Forelimb muscle (tissue), 1 donor: Measurements from ENCODE around the gene CTR9. TPM values are rescaled to one million over a fixed set of nuclear protein-coding genes. Genes with fewer than 3 reads are reported as not detected.

Experiments
- DNase-seq: peaks from one replicate; pipeline ENCODE4 v3.0.0-alpha.2; 2013; ENCODE audit warnings: low read depth
- polyA plus RNA-seq: library from polyadenylated mRNA; unstranded; fragments of 120-200 nt; gene quantifications from one replicate; pipeline ENCODE4 v1.2.1, GENCODE V29; 2013; ENCODE audit not compliant: insufficient read length

The CTR9 gene
- polyA plus RNA-seq, 1 donor, result 28.7 TPM

- DNase-seq, result no peak
These were observed 8.4 kb upstream of the CTR9 start for GRCh38 chr11:10742460-10743208.

DNA sequence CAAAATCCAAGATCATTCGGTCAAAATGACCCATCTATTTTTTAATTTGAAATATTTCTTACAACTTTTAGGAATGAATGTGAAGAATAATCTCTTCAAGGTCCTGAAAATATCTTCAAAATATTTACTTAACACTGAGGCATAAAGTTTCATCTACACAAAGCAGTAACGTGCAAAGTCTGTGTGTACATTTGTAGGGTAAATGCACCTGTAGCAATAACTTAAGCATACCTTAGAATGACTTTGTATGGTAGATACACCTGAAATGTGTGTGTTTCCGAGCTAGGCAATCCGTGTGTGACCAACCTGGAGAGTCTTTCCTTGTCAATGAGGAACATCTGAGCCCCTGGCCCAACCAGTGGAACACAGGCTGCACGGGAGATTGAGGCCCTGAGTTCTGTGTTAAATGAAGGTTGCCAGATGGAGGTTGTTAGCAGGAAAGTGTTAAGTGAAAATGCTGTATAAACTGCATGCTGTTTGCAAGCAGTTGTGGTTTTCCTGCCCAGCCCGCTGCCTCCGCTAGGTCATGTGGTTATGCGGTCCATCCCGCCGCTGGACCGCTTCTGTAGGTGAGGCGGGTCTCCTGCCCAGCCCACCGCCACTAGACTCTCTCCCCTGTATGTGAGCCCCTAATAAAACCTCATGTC is 7.6 kb upstream of the CTR9 start:
- DNase-seq, result no peak

DNA sequence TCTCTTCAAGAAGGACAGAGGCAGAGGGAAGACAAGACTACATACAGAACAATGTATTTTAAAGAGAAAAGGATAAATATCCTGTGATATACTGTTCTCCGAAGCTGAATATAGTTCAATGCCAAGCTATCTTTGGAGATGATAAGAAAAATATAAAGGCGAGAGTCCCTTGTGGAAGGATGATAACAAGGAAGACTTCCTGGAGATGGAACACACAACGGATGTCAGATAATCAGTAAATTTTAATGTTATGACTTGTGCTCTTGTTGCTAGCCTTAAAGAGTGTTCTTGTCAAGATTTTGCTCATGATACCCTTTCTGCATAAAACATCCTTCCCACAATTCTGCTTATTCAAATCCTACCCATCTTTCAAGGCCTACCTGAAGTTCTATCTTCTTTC is 6.8 kb upstream of the CTR9 start:
- no peak for DNase-seq

DNA sequence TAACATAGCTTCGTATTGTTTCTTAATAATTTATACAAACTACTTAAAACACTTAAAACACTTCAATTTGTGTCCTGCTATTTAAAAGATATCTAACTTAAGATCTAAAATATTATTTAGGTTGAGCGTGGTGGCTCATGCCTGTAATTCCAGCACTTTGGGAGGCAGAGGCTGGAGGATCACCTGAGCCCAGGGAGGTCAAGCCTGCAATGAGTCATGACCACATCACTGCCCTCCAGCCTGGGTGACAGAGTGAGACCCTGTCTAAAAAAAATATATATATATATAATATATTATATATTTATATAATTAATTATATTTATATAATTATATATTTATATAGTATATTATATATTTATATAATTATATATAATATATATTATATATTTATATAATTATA is 4.2 kb upstream of the CTR9 start:
- no peak for DNase-seq

- no peak for DNase-seq
These were observed 3.3 kb upstream of the CTR9 start for GRCh38 chr11:10747733-10748132.

DNA sequence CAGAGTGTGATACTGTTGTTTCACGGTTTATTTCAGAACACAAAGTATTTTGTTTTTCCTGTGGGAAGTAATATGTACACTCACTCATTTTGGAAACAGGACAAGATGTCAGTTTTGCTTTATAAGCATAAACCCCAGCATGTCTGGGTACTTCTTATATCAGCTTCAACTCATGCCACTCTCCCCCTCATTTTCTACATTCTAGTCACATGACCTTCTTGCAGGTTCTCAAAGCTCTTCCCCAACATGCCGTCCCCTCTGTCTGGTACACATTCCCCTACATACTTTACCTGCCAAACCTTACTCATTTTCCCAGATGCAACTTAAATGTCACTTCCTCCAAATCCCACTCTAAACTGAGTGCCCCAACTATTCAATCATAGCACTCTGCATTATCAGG is 1.6 kb upstream of the CTR9 start:
- no peak for DNase-seq

GRCh38 chr11:10751581-10751940 is 515 bp downstream of the CTR9 start:
- no peak for DNase-seq

DNA sequence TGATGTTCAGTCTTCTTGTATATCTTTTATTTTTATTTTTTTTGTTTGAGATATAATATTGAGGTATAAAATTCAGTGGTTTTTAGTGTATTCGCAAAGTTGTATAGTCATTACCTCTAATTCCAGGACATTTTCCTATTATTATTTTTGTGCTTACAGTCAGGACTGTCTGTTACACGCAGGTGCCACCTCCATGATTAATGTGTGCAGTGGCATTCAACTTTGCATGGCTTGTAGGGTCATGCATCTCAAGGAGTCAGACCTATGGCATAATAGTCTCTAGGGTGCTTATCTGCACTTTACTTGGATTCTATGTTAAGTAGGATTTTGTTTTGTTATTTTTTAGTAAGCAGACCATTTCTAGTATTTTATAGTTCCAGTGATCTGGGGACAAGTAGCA is 1.0 kb downstream of the CTR9 start:
- DNase-seq, result no peak

DNA sequence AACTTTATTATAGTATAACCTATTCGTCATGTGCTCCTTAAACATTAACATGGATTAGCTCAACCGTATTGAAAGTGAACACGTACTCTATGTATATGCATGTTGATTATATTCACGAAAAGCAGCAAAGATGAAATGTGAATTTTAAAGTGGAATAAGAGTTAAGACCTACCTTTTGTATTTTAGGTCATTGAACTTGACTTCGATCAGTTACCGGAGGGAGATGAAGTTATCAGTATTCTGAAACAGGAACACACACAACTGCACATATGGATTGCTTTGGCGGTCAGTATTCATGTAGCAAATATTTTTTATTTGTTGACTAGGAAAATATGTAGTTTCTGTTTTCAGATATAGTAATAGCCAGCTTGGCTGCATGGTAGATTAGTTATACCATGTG is 1.4 kb downstream of the CTR9 start:
- DNase-seq, result no peak

GRCh38 chr11:10758957-10759356 is 7.9 kb downstream of the CTR9 start:
- no peak for DNase-seq

GRCh38 chr11:10761085-10761698 is 10.1 kb downstream of the CTR9 start:
- DNase-seq, result no peak

DNA sequence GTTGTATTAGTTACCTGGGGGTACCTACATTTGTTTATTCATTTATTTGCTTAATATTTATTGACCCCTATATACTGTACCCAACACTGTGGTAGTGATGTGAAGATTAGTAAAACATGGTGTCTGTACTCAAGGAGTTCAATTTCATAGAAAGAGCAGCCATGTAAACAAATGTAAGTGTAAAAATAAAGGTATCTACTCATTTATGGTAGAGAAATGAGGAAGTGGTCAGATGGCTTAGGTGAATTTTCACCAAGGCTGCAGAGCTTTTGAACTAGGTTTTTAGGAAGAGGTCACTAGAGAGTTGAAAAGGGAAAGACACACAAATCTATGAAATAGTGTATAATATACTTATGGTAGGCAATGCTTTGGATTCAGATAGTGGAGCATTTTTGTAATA is 11.1 kb downstream of the CTR9 start:
- DNase-seq, result no peak

- DNase-seq, result no peak
These were observed 11.9 kb downstream of the CTR9 start for GRCh38 chr11:10762913-10763421.

- no peak for DNase-seq
These were observed 12.7 kb downstream of the CTR9 start for GRCh38 chr11:10763766-10764165.

GRCh38 chr11:10764412-10764811 is 13.4 kb downstream of the CTR9 start:
- no peak for DNase-seq

- DNase-seq, result no peak
These were observed 19.7 kb downstream of the CTR9 start for GRCh38 chr11:10770626-10771254.

DNA sequence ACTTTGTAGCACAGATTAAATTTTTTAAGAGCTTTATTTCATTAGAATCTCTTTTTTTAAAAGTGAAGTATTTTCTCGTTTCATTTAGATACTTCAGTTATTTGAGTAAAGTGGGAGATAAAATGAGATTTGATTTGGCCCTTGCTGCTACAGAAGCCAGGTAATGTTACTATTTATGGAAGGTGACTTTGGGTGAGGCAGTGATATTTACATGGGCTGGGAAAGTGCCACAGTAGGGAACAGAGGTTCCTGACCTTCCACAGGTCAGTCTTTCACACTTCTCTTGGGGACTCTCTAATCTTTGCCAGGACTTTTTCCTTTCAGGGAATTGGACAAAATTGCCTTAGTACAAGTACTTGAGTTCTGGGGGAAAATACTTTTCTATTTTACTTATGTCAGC is 20.4 kb downstream of the CTR9 start:
- DNase-seq, result no peak

DNA sequence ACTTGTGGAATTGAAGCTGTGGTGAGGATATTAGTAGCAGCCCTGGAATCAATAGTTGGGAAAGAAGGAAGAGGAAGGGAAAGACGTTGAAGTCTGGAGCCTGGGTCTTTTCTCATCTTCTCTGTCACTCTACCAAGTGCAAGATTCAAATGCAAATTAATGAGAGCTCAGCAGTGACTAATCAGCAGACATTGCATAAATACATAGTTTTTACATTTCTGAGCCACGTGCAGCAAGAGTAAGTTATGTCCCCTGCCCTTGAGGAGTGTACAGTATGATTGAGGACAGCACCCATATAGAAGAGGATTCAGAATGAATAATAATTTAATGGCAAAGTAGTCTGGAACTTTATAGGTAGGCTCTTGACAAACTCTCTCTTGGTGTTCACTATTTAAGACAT is 23.8 kb downstream of the CTR9 start:
- DNase-seq, result no peak

DNA sequence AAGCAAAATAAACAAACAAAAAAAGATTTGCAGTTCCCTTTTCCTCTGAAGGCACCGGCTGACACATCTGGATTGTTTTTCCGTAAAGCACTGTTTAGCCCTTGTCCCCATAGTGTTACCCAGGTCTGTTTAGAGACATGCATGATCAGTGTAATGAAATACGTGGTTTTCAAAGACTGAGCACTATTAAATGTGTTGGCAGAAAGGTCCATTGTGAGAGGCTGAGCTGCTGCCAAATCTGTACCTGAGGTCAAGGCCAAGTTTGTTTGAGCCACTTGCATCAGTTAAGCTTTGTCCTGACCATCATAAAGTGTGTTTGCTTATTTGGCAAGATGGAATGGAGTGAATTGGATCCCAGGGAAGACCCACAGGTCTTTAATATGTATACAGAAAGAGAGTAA is 26.3 kb downstream of the CTR9 start:
- no peak for DNase-seq

GRCh38 chr11:10777806-10778205 is 26.8 kb downstream of the CTR9 start:
- DNase-seq, result no peak

GRCh38 chr11:10778217-10778970 is 27.3 kb downstream of the CTR9 start:
- no peak for DNase-seq

DNA sequence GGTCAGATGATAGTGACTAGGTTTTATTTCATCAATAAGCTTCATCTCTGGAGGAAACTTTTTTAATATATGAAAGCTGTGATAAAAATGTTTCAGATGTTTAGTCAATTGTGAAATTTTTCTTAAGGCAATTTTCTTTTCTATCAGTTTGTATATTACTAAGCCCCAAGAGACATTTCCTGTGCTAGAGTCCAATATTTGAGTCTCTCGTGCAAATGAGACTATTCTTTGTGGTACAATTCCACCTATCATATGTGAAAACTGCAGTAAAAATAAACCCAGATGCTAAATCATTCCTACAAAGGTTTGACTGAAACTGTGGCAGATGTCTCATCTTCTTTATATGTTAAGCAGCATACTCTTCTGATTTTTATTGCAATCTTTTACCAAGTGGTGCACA is 28.0 kb downstream of the CTR9 start:
- DNase-seq, result no peak
